Erythroblast (primary cell): ENCODE data around the gene CDC14B.
"Not testable (repeated sequence)": the region's sequence is repeated elsewhere in the genome, so short reads cannot be mapped to it uniquely, and the experiment has no call there.

Source experiments
- DNase-seq, 2 experiments: peaks; one replicate each; lab custom pipeline; 2025; lab: John Stamatoyannopoulos, UW
- GATA1 ChIP-seq: IDR thresholded peaks from 2 replicates; pipeline ENCODE4 v1.6.1; 2011; ENCODE audit warnings: low read depth, mild to moderate bottlenecking, control low read depth, low read length, moderate library complexity
- POLR2A ChIP-seq: IDR thresholded peaks from 2 replicates; pipeline ENCODE4 v1.6.1; 2011; ENCODE audit warnings: mild to moderate bottlenecking, low read length

The CDC14B gene

GRCh38 chr9:96646081-96646991 is 26.7 kb upstream of the CDC14B start:
- no peak for TF ChIP-seq GATA1
- no peak for TF ChIP-seq POLR2A
- no peak for DNase-seq

DNA sequence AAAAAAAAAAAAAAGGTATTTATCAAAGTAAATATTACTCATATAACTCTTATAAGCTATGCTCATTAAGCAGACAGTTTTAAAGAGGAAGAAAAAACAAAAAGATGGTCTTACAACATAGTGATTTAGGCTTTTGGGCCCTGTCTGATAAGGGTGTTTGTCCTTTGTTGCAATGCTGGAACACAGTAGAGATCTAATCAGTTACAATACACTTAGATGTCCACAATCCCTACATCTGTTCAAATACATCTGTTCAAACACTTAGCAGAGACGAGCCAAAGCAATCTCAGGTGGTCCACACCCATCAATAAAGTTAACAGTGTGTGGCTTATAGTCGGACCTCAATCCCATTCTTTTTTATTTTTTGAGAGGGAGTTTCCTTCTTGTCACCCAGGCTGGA is 24.5 kb upstream of the CDC14B start:
- TF ChIP-seq POLR2A (no peak), GATA1 (no peak)
- no peak for DNase-seq

DNA sequence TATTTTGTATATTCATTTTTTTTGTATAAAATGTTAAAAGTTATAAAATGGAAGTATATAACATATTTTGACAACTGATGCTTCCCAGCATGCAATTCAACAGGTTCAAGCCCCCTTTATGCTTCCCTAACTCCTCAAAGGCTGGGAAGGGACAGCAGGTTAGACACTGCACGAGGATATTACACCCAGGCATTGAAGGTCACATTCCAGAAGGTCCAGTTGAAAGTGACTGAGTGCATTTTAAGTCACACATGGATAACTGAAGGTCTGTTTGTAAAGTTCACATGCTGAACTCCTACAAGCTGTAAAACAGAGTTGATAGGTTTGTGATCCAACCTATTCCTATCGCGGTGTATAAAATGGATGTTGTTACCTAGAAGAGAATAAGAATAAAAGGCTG is 21.9 kb upstream of the CDC14B start:
- DNase-seq: no peak
- no peak for TF ChIP-seq GATA1
- no peak for TF ChIP-seq POLR2A

DNA sequence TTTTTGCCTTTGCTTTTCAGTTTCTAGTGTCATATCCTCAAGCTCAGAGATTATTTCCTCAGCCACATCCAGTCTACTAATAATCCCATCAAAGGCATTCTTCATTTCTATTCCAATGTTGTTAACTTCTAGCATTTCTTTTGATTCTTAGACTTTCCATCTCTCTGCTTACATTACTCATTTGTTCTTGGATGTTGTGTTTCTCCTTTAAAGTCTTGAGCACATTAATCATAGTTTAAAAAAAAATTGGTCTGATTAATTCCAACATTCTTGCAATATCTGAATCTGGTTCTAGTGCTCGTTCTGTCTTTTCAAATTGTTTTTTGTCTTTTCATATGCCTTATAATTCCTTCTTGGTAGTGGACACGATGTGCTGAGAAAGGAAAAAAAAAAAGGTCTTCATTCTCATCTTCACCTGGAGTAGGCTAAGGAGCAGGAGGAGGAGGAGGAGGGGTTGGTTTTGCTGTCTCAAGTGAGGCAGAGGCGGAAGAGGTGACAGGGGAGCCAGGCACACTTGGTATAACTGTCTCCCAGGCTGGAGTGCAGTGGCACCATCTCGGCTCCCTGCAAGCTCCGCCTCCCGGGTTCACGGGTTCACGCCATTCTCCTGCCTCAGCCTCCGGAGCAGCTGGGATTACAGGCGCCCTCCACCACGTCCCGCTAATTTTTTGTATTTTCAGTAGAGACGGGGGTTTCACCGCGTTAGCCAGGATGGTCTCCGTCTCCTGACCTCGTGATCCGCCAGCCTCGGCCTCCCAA is 19.1 kb upstream of the CDC14B start:
- TF ChIP-seq GATA1 (no peak), POLR2A (no peak)
- DNase-seq: no peak

DNA sequence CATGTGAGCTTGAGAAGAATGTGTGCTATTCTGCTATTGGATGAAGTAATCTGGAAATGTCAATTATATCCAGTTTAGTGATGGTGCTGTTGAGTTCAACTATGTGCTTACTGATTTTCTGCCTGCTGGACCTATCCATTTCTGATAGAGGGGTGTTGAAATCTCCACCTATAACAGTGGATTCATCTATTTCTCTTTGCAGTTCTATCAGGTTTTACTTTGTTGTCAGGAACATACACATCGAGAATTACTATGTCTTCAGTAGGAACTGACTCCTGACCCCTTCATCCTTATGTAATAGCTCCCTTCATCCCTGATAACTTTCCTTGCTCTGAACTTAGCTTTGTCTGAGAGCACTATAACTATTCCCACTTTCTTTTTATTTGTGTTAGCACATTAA is 16.7 kb upstream of the CDC14B start:
- DNase-seq: no peak
- no peak for TF ChIP-seq GATA1
- no peak for TF ChIP-seq POLR2A

GRCh38 chr9:96633579-96633978 is 13.9 kb upstream of the CDC14B start:
- not testable (repeated sequence) for DNase-seq

DNA sequence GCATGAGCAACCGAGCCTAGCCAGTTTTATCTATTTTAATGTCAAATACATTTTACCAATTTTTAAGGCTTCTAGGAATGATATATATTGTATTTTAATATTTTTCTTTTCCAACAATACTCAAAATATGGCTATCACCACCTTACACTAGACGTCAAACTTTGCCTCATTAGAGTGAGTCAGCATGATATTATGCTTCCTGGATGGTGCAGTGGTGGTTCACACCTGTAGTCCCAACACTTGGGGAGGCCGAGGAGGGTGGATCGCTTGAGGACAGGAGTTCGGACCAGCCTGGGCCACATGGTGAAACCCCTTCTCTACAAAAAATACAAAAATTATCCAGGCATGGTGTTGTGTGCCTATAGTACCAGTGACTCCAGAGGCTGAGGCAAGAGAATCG is 7.3 kb upstream of the CDC14B start:
- no peak for TF ChIP-seq GATA1
- DNase-seq: no peak

DNA sequence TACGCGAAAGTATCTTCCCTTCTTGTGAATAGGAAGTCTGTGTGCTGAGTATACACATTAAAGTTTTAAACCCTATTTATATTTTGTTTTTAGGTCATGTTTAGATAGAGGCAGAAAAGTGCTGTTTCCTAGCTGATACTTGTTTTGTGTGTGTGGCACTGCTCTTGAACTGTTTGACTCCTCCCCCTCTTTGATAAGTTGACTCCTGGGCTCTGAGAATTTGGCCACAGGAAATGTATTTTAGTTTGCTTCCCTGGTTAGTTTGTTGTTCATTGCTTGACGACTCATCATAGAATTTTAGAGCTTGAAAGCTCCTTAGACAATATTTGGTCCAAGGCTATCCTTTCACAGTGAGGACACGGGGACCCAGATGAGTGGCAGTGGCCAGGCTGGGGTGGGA is 2.0 kb upstream of the CDC14B start:
- TF ChIP-seq POLR2A (no peak), GATA1 (no peak)
- DNase-seq: peak; percentile 6 to 25

DNA sequence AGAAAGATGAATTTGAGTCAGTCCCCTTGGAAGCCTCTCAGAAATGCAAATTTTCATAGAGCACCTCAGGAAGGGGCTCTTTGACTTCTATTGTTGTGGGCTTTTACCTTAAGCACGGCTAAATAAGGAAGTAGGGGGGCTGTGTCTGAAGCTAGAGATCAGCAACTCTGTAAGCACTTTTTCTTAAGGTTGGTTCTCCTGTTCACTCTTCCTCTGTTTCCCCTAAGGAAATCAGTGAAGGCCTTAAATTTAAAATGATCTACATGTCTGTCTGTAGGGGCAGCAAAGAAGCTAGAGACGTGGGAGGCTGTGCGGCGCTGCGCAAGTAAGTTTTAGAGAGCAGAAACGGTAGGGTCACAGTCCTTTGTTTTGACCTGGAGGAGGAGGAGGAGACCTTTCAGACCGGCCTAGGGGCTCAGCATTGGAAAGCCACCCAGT is 1.2 kb upstream of the CDC14B start:
- DNase-seq: peak; percentile 8 to 39
- no peak for TF ChIP-seq POLR2A
- TF ChIP-seq GATA1: no peak

DNA sequence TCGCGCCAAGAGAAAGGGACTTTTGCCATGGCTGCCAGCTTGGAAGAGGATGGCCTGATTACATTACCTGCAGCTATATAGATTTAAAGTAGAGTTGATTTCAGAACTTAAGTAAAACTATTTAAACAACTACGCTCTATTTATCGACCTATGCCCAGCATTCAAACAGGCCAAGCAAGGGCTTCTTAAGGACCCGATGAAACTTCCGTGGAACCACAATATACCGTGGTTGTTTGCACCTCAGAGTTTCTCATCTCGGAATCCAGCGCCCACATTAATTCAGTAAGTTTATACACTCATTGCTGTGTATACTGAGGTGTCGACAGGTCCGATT is 505 bp upstream of the CDC14B start:
- DNase-seq: no peak
- TF ChIP-seq POLR2A (no peak), GATA1 (no peak)

GRCh38 chr9:96619124-96619465 is 548 bp downstream of the CDC14B start:
- no peak for TF ChIP-seq GATA1
- TF ChIP-seq POLR2A: no peak
- no peak for DNase-seq

DNA sequence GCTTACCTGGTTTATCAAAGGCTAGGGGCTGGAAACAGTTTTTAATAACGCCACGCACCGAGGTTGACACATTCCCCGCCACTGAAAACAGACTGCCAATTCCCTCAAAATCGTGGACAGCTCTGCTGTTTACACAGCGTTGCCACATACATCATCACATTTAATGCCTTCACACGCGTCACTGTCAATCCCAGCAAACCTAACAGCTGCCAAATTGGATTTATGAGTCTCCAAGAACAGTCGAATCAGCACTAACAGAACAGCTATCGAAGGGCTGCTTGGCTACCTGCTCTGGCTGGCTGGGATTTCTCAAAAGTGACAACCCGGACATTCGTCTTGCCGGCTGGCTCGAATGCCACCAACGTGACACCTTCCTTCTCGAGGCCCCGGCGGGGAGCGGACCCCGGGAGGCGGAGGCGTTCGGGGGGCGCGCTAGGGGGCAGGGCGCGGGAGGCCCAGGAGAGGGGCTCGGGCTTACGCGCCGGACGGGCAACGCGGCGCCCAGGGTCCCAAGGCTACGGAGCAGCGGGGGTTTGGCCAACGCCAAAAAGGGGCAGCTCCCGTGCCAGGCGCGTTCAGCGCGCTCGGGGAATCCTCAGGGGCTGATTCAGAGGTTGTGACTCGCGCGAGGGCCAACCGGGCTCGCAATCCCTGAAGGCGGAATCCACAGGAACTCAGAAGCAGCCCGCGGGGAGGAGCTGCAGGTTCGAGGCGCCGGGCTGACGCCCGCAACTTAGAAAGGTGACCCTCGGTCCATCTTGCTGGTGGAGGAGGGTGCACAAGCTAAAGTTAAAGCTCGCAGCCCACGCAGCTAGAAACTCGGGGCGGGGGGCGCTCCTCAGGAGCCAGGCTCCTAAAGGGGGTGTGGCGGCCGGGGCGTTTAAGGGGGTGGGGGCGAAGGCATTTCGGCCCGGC is 1.2 kb downstream of the CDC14B start:
- TF ChIP-seq POLR2A: no peak
- TF ChIP-seq GATA1: no peak
- peak; percentile 15 to 25 for DNase-seq

DNA sequence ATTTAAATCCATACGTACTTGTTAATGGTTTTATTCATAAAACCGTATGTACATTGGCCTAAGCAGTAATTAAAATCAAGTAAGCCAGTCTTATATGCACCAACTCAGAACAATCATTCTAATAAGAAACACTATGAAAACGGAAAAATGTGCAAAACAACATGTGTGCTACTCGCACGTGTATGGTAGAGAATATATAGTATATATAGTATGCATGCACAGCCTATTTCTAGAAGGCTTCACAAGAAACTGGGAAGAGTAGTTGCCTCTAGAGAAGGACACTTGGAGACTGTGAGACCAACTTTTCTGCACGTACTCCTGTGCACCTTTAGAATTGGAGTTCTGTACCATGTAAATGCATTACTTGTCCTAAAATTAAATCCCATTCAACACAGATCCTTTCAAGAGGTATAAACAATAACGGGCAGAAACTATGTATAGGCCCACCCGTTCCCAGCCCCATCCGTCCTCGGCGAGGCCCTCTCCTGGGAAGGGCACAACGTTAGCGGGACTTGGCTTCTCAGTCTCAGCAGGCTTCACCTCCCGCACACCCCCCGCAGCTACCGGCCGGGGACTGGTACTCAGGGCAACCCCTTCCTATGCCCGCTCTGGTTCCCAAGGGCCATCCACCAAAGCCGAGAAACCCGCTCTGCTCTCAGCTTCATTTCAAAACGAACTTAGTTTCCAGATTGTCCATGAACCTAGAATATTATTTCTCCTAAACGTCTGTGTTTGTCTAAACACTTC is 2.0 kb downstream of the CDC14B start:
- TF ChIP-seq GATA1 (no peak), POLR2A (no peak)
- DNase-seq: no peak
